ENCODE data around the gene CPVL. TPM values are rescaled to one million over a fixed set of nuclear protein-coding genes. Genes with fewer than 3 reads are reported as not detected.

The CPVL gene
- total RNA-seq, 2 experiments from 2014 or later: not detected

DNA sequence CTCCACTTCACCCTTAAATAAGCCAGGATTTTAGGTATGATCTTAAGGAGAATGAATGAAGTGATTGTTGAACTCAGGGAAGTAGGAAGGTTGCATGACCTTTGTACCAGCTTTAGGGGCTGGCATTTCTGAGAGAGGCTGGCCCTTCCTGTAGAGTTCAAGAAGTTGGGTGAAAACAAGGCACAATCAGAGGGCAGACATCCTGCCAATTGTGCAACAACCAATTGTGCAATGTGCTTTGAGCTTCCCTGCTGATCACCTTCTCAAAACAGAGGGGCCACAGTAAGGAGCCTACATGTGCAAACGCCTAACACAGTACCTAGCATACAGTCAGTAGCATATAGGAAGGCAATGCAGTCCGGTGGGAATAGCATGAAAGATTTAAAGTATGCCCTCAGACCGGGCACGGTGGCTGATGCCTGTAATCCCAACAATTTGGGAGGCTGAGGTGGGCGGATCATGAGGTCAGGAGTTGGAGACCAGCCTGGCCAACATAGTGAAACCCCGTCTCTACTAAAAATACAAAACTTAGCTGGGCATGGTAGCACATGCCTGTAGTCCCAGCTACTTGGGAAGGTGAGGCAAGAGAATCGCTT, 5.4 kb downstream of the CPVL start:
- CTCF ChIA-PET (ENCODE audit: unreplicated experiment): no interaction called here
- BruUV-seq (replicated peaks): no TSS peak
- no peaks in the 10 kb centered on the region for H3K79me2 ChIP-seq (ENCODE audit: insufficient read depth, low read depth, low read length)
- H3K9me3 ChIP-seq (ENCODE audit: low read length): no peaks in the 10 kb centered on the region
- H3K4me3 ChIP-seq (ENCODE audit: low read depth, low read length, poor library complexity, severe bottlenecking): no peak overlapping the region
- no peaks in the 10 kb centered on the region for H3K36me3 ChIP-seq (ENCODE audit: insufficient read depth, low read length)
- H3K4me2 ChIP-seq (ENCODE audit: low read length): no peak overlapping the region
- POLR2A ChIA-PET: no interaction called here
- no peak for DNase-seq (ENCODE audit: low spot score)
- H3K9me2 ChIP-seq (ENCODE audit: insufficient read depth, low read length): no peaks in the 10 kb centered on the region
- H3K27ac ChIP-seq (ENCODE audit: low read depth, low read length, poor library complexity, severe bottlenecking): no peak overlapping the region
- intact Hi-C loops (cut with micrococcal nuclease; ENCODE audit: unreplicated experiment): no loop called here
- TF ChIP-seq, protein P1, sequence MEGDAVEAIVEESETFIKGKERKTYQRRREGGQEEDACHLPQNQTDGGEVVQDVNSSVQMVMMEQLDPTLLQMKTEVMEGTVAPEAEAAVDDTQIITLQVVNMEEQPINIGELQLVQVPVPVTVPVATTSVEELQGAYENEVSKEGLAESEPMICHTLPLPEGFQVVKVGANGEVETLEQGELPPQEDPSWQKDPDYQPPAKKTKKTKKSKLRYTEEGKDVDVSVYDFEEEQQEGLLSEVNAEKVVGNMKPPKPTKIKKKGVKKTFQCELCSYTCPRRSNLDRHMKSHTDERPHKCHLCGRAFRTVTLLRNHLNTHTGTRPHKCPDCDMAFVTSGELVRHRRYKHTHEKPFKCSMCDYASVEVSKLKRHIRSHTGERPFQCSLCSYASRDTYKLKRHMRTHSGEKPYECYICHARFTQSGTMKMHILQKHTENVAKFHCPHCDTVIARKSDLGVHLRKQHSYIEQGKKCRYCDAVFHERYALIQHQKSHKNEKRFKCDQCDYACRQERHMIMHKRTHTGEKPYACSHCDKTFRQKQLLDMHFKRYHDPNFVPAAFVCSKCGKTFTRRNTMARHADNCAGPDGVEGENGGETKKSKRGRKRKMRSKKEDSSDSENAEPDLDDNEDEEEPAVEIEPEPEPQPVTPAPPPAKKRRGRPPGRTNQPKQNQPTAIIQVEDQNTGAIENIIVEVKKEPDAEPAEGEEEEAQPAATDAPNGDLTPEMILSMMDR (conservative IDR thresholded peaks at IDR 0.05; ENCODE audit: low read length): no peak
- TF ChIP-seq EZH2phosphoT487 (IDR thresholded peaks at IDR 0.05; ENCODE audit: borderline replicate concordance, low read depth, low read length): no peak
- no peaks in the 10 kb centered on the region for H4K20me1 ChIP-seq (ENCODE audit: insufficient read depth, low read length)
- H3K4me1 ChIP-seq (ENCODE audit: insufficient read depth, low read length, poor library complexity, severe bottlenecking): no peaks in the 10 kb centered on the region
- H2AFZ ChIP-seq (ENCODE audit: low read length): no peak overlapping the region

DNA sequence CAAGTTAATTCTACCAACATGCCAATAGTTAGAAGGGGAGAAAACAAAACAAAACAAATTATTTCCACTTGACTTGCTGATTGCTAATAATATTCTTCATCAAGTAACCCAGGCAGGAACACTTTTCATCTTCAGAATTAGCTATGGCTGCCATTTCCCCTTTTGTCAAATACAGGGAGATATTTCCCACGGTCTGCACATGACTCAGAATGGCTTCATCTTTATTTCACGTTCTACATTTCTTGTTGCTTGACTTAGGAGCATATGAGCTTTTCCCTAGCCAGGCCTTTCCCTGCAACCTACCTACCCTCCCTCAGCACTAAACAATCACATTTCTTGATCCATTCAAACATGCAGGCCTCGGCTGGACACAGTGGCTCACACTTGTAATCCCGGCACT, 6.5 kb downstream of the CPVL start:
- BruUV-seq (replicated peaks): no TSS peak
- Histone ChIP-seq H3K9me3 (ENCODE audit: low read length) (no peaks in the 10 kb centered on the region), H2AFZ (ENCODE audit: low read length) (no peak overlapping the region), H3K79me2 (ENCODE audit: insufficient read depth, low read depth, low read length) (no peaks in the 10 kb centered on the region), H4K20me1 (ENCODE audit: insufficient read depth, low read length) (no peaks in the 10 kb centered on the region), H3K9me2 (ENCODE audit: insufficient read depth, low read length) (no peaks in the 10 kb centered on the region), H3K4me1 (ENCODE audit: insufficient read depth, low read length, poor library complexity, severe bottlenecking) (no peaks in the 10 kb centered on the region), H3K4me3 (ENCODE audit: low read depth, low read length, poor library complexity, severe bottlenecking) (no peak overlapping the region), H3K27ac (ENCODE audit: low read depth, low read length, poor library complexity, severe bottlenecking) (no peak overlapping the region), H3K36me3 (ENCODE audit: insufficient read depth, low read length) (no peaks in the 10 kb centered on the region), H3K4me2 (ENCODE audit: low read length) (no peak overlapping the region)
- ChIA-PET CTCF (ENCODE audit: unreplicated experiment) (no interaction called here), POLR2A (no interaction called here)
- TF ChIP-seq, protein P1 (conservative IDR thresholded peaks at IDR 0.05; ENCODE audit: low read length): no peak
- no peak for TF ChIP-seq EZH2phosphoT487 (IDR thresholded peaks at IDR 0.05; ENCODE audit: borderline replicate concordance, low read depth, low read length)
- intact Hi-C loops (cut with micrococcal nuclease; ENCODE audit: unreplicated experiment): no loop called here
- no peak for DNase-seq (ENCODE audit: low spot score)

DNA sequence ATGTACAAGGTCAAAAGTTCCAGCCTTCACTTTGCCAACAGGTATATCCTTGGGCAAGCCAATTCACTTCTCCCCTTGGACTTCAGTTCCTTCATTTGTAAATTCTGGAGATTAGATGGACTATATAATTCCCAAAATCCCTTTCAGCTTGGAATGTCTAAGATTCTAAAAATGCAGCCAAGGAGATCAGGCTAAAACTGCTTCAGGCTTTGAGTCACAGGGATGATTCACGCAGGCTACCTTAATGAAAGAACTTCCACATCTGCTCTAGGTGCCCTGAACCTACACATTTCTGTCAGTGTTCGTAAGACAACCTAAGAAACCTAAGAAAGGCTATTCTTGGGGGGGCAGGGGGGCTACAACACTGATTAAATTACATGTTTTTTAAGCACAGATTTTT, 7.1 kb downstream of the CPVL start:
- Histone ChIP-seq H4K20me1 (ENCODE audit: insufficient read depth, low read length) (no peaks in the 10 kb centered on the region), H3K27ac (ENCODE audit: low read depth, low read length, poor library complexity, severe bottlenecking) (no peak overlapping the region), H3K9me3 (ENCODE audit: low read length) (no peaks in the 10 kb centered on the region), H3K9me2 (ENCODE audit: insufficient read depth, low read length) (no peaks in the 10 kb centered on the region), H3K79me2 (ENCODE audit: insufficient read depth, low read depth, low read length) (no peaks in the 10 kb centered on the region), H2AFZ (ENCODE audit: low read length) (no peak overlapping the region), H3K36me3 (ENCODE audit: insufficient read depth, low read length) (no peaks in the 10 kb centered on the region), H3K4me3 (ENCODE audit: low read depth, low read length, poor library complexity, severe bottlenecking) (no peak overlapping the region), H3K4me1 (ENCODE audit: insufficient read depth, low read length, poor library complexity, severe bottlenecking) (no peaks in the 10 kb centered on the region), H3K4me2 (ENCODE audit: low read length) (no peak overlapping the region)
- TF ChIP-seq, protein P1 (conservative IDR thresholded peaks at IDR 0.05; ENCODE audit: low read length): no peak
- TF ChIP-seq EZH2phosphoT487 (IDR thresholded peaks at IDR 0.05; ENCODE audit: borderline replicate concordance, low read depth, low read length): no peak
- BruUV-seq (replicated peaks): no TSS peak
- ChIA-PET POLR2A (no interaction called here), CTCF (ENCODE audit: unreplicated experiment) (no interaction called here)
- no peak for DNase-seq (ENCODE audit: low spot score)
- intact Hi-C loops (cut with micrococcal nuclease; ENCODE audit: unreplicated experiment): no loop called here
